WERI-Rb-1 (cell line): ENCODE results near the gene UBL4B.
"Not testable (repeated sequence)": the region's sequence is repeated elsewhere in the genome, so short reads cannot be mapped to it uniquely, and the experiment has no call there.

ENCODE experiments used
- DNase-seq: peaks from one replicate; pipeline ENCODE4 v3.0.0-alpha.2; 2020
- H3K27ac ChIP-seq: fragments of 250-450 bp; sonication (Bioruptor Pico); 2 replicates; pipeline ENCODE4 v1.5.1; 2020; ENCODE audit warnings: mild to moderate bottlenecking, moderate library complexity
- H3K27me3 ChIP-seq: fragments of 250-450 bp; sonication (Bioruptor Pico); 2 replicates; pipeline ENCODE4 v1.5.1; 2021; ENCODE audit warnings: mild to moderate bottlenecking, low read depth, moderate library complexity; ENCODE audit not compliant: insufficient read depth, severe bottlenecking
- H3K36me3 ChIP-seq: fragments of 250-450 bp; sonication (Bioruptor Pico); 2 replicates; pipeline ENCODE4 v1.5.1; 2020; ENCODE audit warnings: mild to moderate bottlenecking, moderate library complexity
- H3K4me3 ChIP-seq: 2 replicates; pipeline ENCODE4 v1.5.1; 2011; ENCODE audit warnings: low read depth, mild to moderate bottlenecking, control low read depth, low read length
- H3K9me3 ChIP-seq: fragments of 250-450 bp; sonication (Bioruptor Pico); 2 replicates; pipeline ENCODE4 v1.5.1; 2021; ENCODE audit warnings: mild to moderate bottlenecking, moderate library complexity; ENCODE audit not compliant: severe bottlenecking
- CTCF ChIP-seq: IDR thresholded peaks from 2 replicates; pipeline ENCODE4 v1.5.1; 2011; ENCODE audit warnings: low read depth, mild to moderate bottlenecking, control low read depth, inconsistent platforms, low read length

The UBL4B gene

GRCh38 chr1:110074166-110074565 is 38.1 kb upstream of the UBL4B start:
- H3K36me3 ChIP-seq: no peaks in the 10 kb centered on the region
- no peak for DNase-seq
- H3K9me3 ChIP-seq: no peaks in the 10 kb centered on the region
- no peak for TF ChIP-seq CTCF
- no peak overlapping the region for H3K27ac ChIP-seq
- no peaks in the 10 kb centered on the region for H3K27me3 ChIP-seq
- no peak overlapping the region for H3K4me3 ChIP-seq

DNA sequence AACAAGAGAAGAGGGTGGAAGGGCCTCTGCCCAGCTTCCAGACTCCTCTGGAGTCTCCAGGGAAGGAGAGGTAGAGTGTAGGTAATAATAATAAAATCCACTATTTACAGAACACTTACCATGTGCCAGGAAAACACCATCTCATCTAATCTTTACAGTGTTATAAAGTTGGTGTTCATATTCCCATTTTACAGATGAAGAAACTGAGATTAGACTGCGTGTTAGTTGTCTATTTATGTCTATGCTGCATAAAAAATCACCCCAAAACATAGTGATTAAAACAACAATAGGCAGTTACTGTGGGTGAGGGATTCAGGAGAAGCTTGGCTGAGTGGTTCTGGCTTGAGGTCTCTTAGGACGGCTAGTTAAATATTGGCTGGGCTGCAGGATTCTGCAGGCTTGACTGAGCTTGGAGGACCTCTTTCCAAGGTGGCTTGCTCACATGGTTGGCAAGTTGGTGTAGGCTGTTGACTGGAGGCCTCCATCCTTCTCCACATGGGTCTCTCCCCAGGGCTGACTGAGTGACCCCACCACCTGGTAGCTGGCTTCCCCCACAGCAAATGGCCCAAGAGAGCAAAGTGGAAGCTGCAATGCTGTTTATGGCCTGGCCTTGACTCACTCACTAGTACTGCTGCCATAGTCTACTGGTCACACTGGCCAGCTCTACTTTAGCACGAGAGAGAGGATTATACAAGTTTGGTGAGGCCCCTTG is 35.3 kb upstream of the UBL4B start:
- H3K27ac ChIP-seq: no peak overlapping the region
- DNase-seq: no peak
- no peak for TF ChIP-seq CTCF
- no peaks in the 10 kb centered on the region for H3K27me3 ChIP-seq
- H3K9me3 ChIP-seq: no peaks in the 10 kb centered on the region
- H3K4me3 ChIP-seq: no peak overlapping the region
- no peaks in the 10 kb centered on the region for H3K36me3 ChIP-seq

- not testable (repeated sequence) for H3K9me3 ChIP-seq, DNase-seq, H3K27ac ChIP-seq, H3K4me3 ChIP-seq, H3K36me3 ChIP-seq
- H3K27me3 ChIP-seq: peaks cover 20% of the 10 kb centered on the region
Observed at GRCh38 chr1:110079995-110080394, 32.2 kb upstream of the UBL4B start.

GRCh38 chr1:110081061-110081460 is 31.2 kb upstream of the UBL4B start:
- H3K9me3 ChIP-seq: no peaks in the 10 kb centered on the region
- no peak overlapping the region for H3K4me3 ChIP-seq
- H3K36me3 ChIP-seq: no peaks in the 10 kb centered on the region
- no peak overlapping the region for H3K27ac ChIP-seq
- no peak for TF ChIP-seq CTCF
- H3K27me3 ChIP-seq: peaks cover 27% of the 10 kb centered on the region
- no peak for DNase-seq

GRCh38 chr1:110082477-110082876 is 29.8 kb upstream of the UBL4B start:
- no peak overlapping the region for H3K27ac ChIP-seq
- H3K27me3 ChIP-seq: peaks cover 30% of the 10 kb centered on the region
- H3K4me3 ChIP-seq: no peak overlapping the region
- no peak for TF ChIP-seq CTCF
- DNase-seq: no peak
- no peaks in the 10 kb centered on the region for H3K9me3 ChIP-seq
- H3K36me3 ChIP-seq: no peaks in the 10 kb centered on the region

DNA sequence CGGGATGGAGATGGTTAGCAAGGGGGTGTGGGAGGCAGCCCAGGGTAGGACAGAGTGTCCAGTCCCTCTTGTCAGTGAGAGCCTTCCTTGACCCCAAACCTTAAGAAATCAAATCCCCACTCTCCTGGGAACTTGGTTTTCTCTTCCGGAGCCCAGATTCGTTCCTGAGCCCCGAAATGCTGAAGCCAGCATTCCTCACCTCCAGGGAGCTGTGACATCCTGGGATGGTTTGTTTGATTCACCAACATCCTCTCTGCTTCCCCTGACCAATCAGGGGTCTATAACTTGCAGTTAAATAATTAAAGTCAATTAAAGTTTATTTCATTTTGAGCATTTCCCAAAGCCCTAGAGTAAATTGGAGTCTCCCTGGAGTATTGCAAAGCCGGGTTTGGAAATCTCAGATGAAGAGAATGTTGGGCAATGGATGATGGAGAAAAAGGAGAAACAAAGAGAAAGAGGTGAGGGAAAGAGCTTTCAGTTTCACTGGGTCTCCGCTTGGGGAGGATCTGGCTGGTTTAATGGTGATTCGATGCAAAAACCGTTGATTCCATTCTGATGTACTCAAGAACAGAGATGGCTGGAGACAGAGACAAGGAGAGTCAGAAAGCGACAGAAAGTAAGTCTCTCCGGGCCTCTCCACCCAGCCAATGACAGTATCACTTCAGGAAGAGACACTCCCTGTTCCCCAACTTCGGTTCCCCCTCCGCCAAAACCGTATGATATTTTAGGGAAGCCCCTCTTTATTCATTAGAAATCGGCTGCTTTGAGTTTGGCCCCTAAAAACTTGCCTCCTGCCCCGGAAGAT is 29.0 kb upstream of the UBL4B start:
- no peak for DNase-seq
- Histone ChIP-seq H3K27me3 (peaks cover 30% of the 10 kb centered on the region), H3K36me3 (no peaks in the 10 kb centered on the region), H3K27ac (no peak overlapping the region), H3K4me3 (no peak overlapping the region), H3K9me3 (no peaks in the 10 kb centered on the region)
- no peak for TF ChIP-seq CTCF
